MM.1S (cell line): ENCODE measurements around the gene DUSP28.

Source experiments
- DNase-seq: peaks from one replicate; pipeline ENCODE4 v3.0.0-alpha.2; 2015
- H2AFZ ChIP-seq: fragments of 300-600 bp; sonication (generic); 2 replicates; pipeline ENCODE4 v1.6.0; 2016; ENCODE audit warnings: antibody characterized with exemption, low read length
- H3F3A ChIP-seq: fragments of 300-600 bp; sonication (generic); 2 replicates; pipeline ENCODE4 v1.6.1; 2016; ENCODE audit warnings: mild to moderate bottlenecking, antibody characterized with exemption, low read length, moderate library complexity, mixed read lengths; ENCODE audit not compliant: insufficient read depth
- H3K27ac ChIP-seq: fragments of 300-600 bp; sonication (generic); 2 replicates; pipeline ENCODE4 v1.5.1; 2016; ENCODE audit warnings: mild to moderate bottlenecking, low read length
- H3K27me3 ChIP-seq: fragments of 300-600 bp; sonication (generic); replicated peaks from 2 replicates; pipeline ENCODE4 v1.6.0; 2016; ENCODE audit warnings: low read length; ENCODE audit not compliant: insufficient read depth
- H3K36me3 ChIP-seq: fragments of 300-600 bp; sonication (generic); replicated peaks from 2 replicates; pipeline ENCODE4 v1.6.1; 2016; ENCODE audit warnings: mild to moderate bottlenecking, low read length, mixed read lengths; ENCODE audit not compliant: insufficient read depth
- H3K4me1 ChIP-seq: fragments of 300-600 bp; sonication (generic); 2 replicates; pipeline ENCODE4 v1.6.1; 2016; ENCODE audit warnings: low read length, mixed read lengths
- H3K4me2 ChIP-seq: fragments of 300-600 bp; sonication (generic); 2 replicates; pipeline ENCODE4 v1.6.0; 2016; ENCODE audit warnings: low read depth, low read length
- H3K4me3 ChIP-seq: fragments of 300-600 bp; sonication (generic); 2 replicates; pipeline ENCODE4 v1.5.1; 2016; ENCODE audit warnings: low read length, mixed read lengths
- H3K79me2 ChIP-seq: fragments of 300-600 bp; sonication (generic); 2 replicates; pipeline ENCODE4 v1.6.1; 2016; ENCODE audit warnings: mixed run types, low read length, mixed read lengths
- H3K9ac ChIP-seq: fragments of 300-600 bp; sonication (generic); 2 replicates; pipeline ENCODE4 v1.6.1; 2016; ENCODE audit warnings: low read length, mixed read lengths
- H3K9me2 ChIP-seq: fragments of 300-600 bp; sonication (generic); replicated peaks from 2 replicates; pipeline ENCODE4 v1.6.1; 2016; ENCODE audit warnings: mild to moderate bottlenecking, low read length, mixed read lengths; ENCODE audit not compliant: insufficient read depth
- H3K9me3 ChIP-seq: fragments of 300-600 bp; sonication (generic); replicated peaks from 2 replicates; pipeline ENCODE4 v1.6.1; 2016; ENCODE audit warnings: mild to moderate bottlenecking, low read length, mixed read lengths; ENCODE audit not compliant: insufficient read depth
- H4K20me1 ChIP-seq: fragments of 300-600 bp; sonication (generic); 2 replicates; pipeline ENCODE4 v1.6.1; 2016; ENCODE audit warnings: mild to moderate bottlenecking, low read length, moderate library complexity, mixed read lengths; ENCODE audit not compliant: insufficient read depth
- CTCF ChIP-seq: fragments of 300-600 bp; sonication (generic); IDR thresholded peaks from 2 replicates; pipeline ENCODE4 v1.5.1; 2016; ENCODE audit warnings: antibody characterized with exemption, low read length, mixed read lengths
- EZH2 ChIP-seq: fragments of 300-600 bp; sonication (generic); optimal IDR thresholded peaks from 2 replicates; pipeline ENCODE3; 2017; ENCODE audit warnings: low read depth, mild to moderate bottlenecking, antibody characterized with exemption, low read length, mixed read lengths
- EZH2phosphoT487 ChIP-seq: fragments of 300-600 bp; sonication (generic); IDR thresholded peaks from 2 replicates; pipeline ENCODE4 v1.6.1; 2018; ENCODE audit warnings: antibody characterized with exemption, low read length

DUSP28 gene

GRCh38 chr2:240600451-240600961 is 40.3 kb downstream of the DUSP28 start:
- no peaks in the 10 kb centered on the region for H3K9me3 ChIP-seq
- H3K4me2 ChIP-seq, result no peak overlapping the region
- H3K4me3 ChIP-seq, result no peak overlapping the region
- H4K20me1 ChIP-seq, result no peaks in the 10 kb centered on the region
- H3K9ac ChIP-seq, result no peak overlapping the region
- TF ChIP-seq CTCF (no peak), EZH2phosphoT487 (no peak), EZH2 (no peak)
- H3K9me2 ChIP-seq, result no peaks in the 10 kb centered on the region
- no peak for DNase-seq
- H3K27ac ChIP-seq, result no peak overlapping the region
- H2AFZ ChIP-seq, result no peak overlapping the region
- no peaks in the 10 kb centered on the region for H3K36me3 ChIP-seq
- H3F3A ChIP-seq, result no peaks in the 10 kb centered on the region
- H3K4me1 ChIP-seq, result no peaks in the 10 kb centered on the region
- no peaks in the 10 kb centered on the region for H3K27me3 ChIP-seq
- no peaks in the 10 kb centered on the region; the same call in 1 of the 2 replicates for H3K79me2 ChIP-seq

DNA sequence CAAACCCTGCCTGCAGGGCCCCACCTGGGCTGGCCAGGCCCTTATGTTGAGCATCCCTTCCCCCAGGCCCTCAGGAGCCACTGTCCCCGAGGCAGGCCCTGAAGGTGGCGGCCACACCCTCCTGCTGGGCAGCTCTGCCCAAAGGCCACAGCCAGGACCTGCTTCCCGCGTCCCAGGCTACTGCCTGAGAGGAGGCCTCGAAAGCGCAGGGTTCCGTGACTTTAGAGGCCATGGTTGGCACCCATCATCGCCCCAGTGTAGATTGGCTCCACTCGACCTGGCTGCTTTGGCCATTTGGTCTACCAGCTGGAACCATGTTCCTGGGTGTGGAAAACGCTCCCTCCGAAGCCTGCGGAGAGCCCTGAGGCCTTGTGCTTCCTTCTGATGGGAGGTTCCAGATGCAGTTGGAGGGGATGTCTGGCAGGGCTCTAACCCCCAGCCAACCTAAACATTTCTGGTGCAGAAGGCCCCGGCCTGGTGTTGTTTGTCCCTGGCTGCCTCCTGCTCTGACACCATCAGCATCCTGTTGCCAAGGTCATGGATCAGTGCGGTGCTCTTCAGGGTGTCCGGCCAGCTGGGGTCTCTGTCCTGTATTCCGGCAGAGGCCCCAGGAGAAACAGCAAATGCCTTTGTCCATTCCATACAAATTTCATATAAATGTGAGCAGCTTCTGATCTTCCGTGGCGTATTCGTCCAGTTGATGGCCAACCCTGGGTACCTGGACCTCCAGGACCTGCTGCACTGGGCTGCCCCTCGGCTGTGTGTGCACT is 41.1 kb downstream of the DUSP28 start:
- H3F3A ChIP-seq, result no peaks in the 10 kb centered on the region
- H3K4me3 ChIP-seq, result no peak overlapping the region
- TF ChIP-seq EZH2 (no peak), CTCF (no peak), EZH2phosphoT487 (no peak)
- no peak overlapping the region for H3K4me2 ChIP-seq
- no peaks in the 10 kb centered on the region for H3K27me3 ChIP-seq
- H3K36me3 ChIP-seq, result no peaks in the 10 kb centered on the region
- no peaks in the 10 kb centered on the region for H3K4me1 ChIP-seq
- no peaks in the 10 kb centered on the region for H3K9me2 ChIP-seq
- H3K9ac ChIP-seq, result no peak overlapping the region
- no peak overlapping the region for H2AFZ ChIP-seq
- no peak for DNase-seq
- no peaks in the 10 kb centered on the region for H3K79me2 ChIP-seq
- H3K9me3 ChIP-seq, result no peaks in the 10 kb centered on the region
- H3K27ac ChIP-seq, result no peak overlapping the region
- no peaks in the 10 kb centered on the region for H4K20me1 ChIP-seq

DNA sequence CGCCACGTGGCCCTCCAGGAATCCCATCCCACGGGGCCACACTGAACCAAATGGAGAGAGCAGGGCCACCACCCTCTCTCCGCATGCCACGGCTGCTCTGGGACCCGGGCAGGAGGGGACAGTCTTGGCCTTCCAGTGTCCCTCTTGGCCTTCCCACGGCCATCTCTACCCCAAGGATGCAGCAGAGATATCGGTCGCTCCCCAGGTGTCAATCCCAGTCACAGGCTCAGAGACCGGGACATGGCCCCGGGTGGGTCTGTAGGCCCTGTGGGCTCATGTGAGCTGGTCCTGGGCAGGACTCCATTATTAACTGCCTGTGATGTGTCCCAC is 41.6 kb downstream of the DUSP28 start:
- Histone ChIP-seq H3K9me3 (no peaks in the 10 kb centered on the region), H3K36me3 (no peaks in the 10 kb centered on the region), H3K27me3 (no peaks in the 10 kb centered on the region), H4K20me1 (no peaks in the 10 kb centered on the region), H3F3A (no peaks in the 10 kb centered on the region), H2AFZ (no peak overlapping the region), H3K4me2 (no peak overlapping the region), H3K4me1 (no peaks in the 10 kb centered on the region), H3K9ac (no peak overlapping the region), H3K4me3 (no peak overlapping the region), H3K9me2 (no peaks in the 10 kb centered on the region), H3K27ac (no peak overlapping the region), H3K79me2 (no peaks in the 10 kb centered on the region)
- no peak for TF ChIP-seq EZH2
- TF ChIP-seq EZH2phosphoT487, result no peak
- TF ChIP-seq CTCF, result no peak
- DNase-seq, result no peak
